PFSK-1 (cell line): Measurements from ENCODE around the gene ISM1.

Source experiments
- POLR2AphosphoS5 ChIP-seq: IDR thresholded peaks from 2 replicates; pipeline ENCODE4 v1.6.1; 2012; ENCODE audit warnings: low read depth, mild to moderate bottlenecking, control low read depth, low read length, moderate library complexity
- SIN3A ChIP-seq: IDR thresholded peaks from 2 replicates; pipeline ENCODE4 v1.6.1; 2012; ENCODE audit warnings: mild to moderate bottlenecking, low read length, moderate library complexity, borderline replicate concordance; ENCODE audit not compliant: insufficient read depth
- TAF1 ChIP-seq: IDR thresholded peaks from 2 replicates; pipeline ENCODE4 v1.6.1; 2012; ENCODE audit warnings: low read length, control low read depth, borderline replicate concordance; ENCODE audit not compliant: insufficient read depth

GRCh38 chr20:13294522-13294921, 73.4 kb downstream of the ISM1 start:
- TF ChIP-seq SIN3A (no peak), POLR2AphosphoS5 (no peak), TAF1 (no peak)
